CD14-positive monocyte (primary cell): ENCODE measurements around the gene CYTH3. TPM values are rescaled to one million over a fixed set of nuclear protein-coding genes. Genes with fewer than 3 reads are reported as not detected.

ENCODE experiments used
- DNase-seq, 3 donors: peaks; one replicate each; pipeline ENCODE4 v3.0.0-alpha.2; 2011 to 2022
- H2AFZ ChIP-seq: 2 replicates; pipeline ENCODE4 v1.6.0; 2012; ENCODE audit warnings: mild to moderate bottlenecking, low read depth, low read length, inconsistent platforms; ENCODE audit not compliant: insufficient read depth, poor library complexity, severe bottlenecking
- H3K27ac ChIP-seq, 2 donors: 1 replicate in 1 of 2; 2 replicates in 1 of 2; pipeline ENCODE4 v1.5.1; 2012 to 2013; ENCODE audit warnings: low read length in 2 of 2, control low read depth in 1 of 2, inconsistent platforms in 1 of 2, low read depth in 1 of 2, mild to moderate bottlenecking in 1 of 2
- H3K27me3 ChIP-seq, 2 donors: one replicate each; pipeline versions ENCODE4 v1.6.0 to v1.6.1; 2011 to 2013; ENCODE audit warnings: low read length in 2 of 2; ENCODE audit not compliant: control insufficient read depth in 2 of 2, insufficient read depth in 2 of 2
- H3K36me3 ChIP-seq, 2 donors: replicated peaks in 1 of 2; 1 replicate in 1 of 2; 2 replicates in 1 of 2; pipeline versions ENCODE4 v1.5.1 to v1.6.1; 2012 to 2013; ENCODE audit warnings: low read length in 2 of 2, control low read depth in 1 of 2, inconsistent platforms in 1 of 2, mild to moderate bottlenecking in 1 of 2; ENCODE audit not compliant: insufficient read depth in 2 of 2, control insufficient read depth in 1 of 2
- H3K4me1 ChIP-seq, 2 donors: 1 replicate in 1 of 2; 2 replicates in 1 of 2; pipeline versions ENCODE4 v1.5.1 to v1.6.1; 2012 to 2013; ENCODE audit warnings: low read length in 2 of 2, control low read depth in 1 of 2, inconsistent platforms in 1 of 2, mild to moderate bottlenecking in 1 of 2, moderate library complexity in 1 of 2; ENCODE audit not compliant: insufficient read depth in 2 of 2, control insufficient read depth in 1 of 2
- H3K4me2 ChIP-seq: replicated peaks from 2 replicates; pipeline ENCODE3; 2012; ENCODE audit warnings: low read length, moderate library complexity, mild to moderate bottlenecking; ENCODE audit not compliant: poor library complexity, severe bottlenecking; ENCODE audit errors: extremely low read depth
- H3K4me3 ChIP-seq, 3 experiments: fragments of 200-600 bp in 1 of 3; sonication (generic) in 1 of 3; replicated peaks in 1 of 3; 1 replicate in 2 of 3; 2 replicates in 1 of 3; pipeline ENCODE4 v1.5.1; 2011 to 2013; ENCODE audit warnings: low read length in 3 of 3, mild to moderate bottlenecking in 3 of 3, control low read depth in 2 of 3, low read depth in 2 of 3, inconsistent platforms in 1 of 3, moderate library complexity in 1 of 3
- H3K79me2 ChIP-seq: 2 replicates; pipeline ENCODE4 v1.6.0; 2012; ENCODE audit warnings: mild to moderate bottlenecking, control low read depth, inconsistent platforms, low read length, moderate library complexity; ENCODE audit not compliant: insufficient read depth
- H3K9ac ChIP-seq: 2 replicates; pipeline ENCODE4 v1.6.0; 2017; ENCODE audit warnings: low read length, mild to moderate bottlenecking; ENCODE audit not compliant: insufficient read depth, poor library complexity, severe bottlenecking
- H3K9me3 ChIP-seq, 2 donors: replicated peaks in 1 of 2; 1 replicate in 1 of 2; 2 replicates in 1 of 2; pipeline versions ENCODE4 v1.5.1 to v1.6.1; 2012 to 2013; ENCODE audit warnings: low read length in 2 of 2, control low read depth in 1 of 2; ENCODE audit not compliant: control insufficient read depth in 1 of 2, insufficient read depth in 1 of 2
- H4K20me1 ChIP-seq: 2 replicates; pipeline ENCODE4 v1.6.0; 2012; ENCODE audit warnings: mild to moderate bottlenecking, low read length, control low read depth, moderate library complexity; ENCODE audit not compliant: insufficient read depth
- H3K27ac Mint-ChIP-seq, 7 donors: one replicate each; pipeline ENCODE4 v1.8.0; 2020; ENCODE audit warnings: mild to moderate bottlenecking in 7 of 7, mixed read lengths in 7 of 7, moderate library complexity in 6 of 7, inconsistent platforms in 2 of 7
- H3K27me3 Mint-ChIP-seq, 3 donors: one replicate each; pipeline ENCODE4 v1.8.0; 2021 to 2022; ENCODE audit warnings: low read depth in 3 of 3, mild to moderate bottlenecking in 3 of 3, mixed read lengths in 3 of 3, moderate library complexity in 3 of 3, inconsistent platforms in 1 of 3
- H3K36me3 Mint-ChIP-seq, 2 donors: one replicate each; pipeline ENCODE4 v1.8.0; 2020; ENCODE audit warnings: mixed read lengths in 2 of 2, inconsistent platforms in 1 of 2, mild to moderate bottlenecking in 1 of 2
- H3K4me1 Mint-ChIP-seq: one replicate; pipeline ENCODE4 v1.8.0; 2020; ENCODE audit warnings: mild to moderate bottlenecking, mixed read lengths
- H3K4me3 Mint-ChIP-seq, 2 donors: one replicate each; pipeline ENCODE4 v1.8.0; 2020; ENCODE audit warnings: mild to moderate bottlenecking in 2 of 2, mixed read lengths in 2 of 2, moderate library complexity in 1 of 2
- H3K9me3 Mint-ChIP-seq, 7 donors: one replicate each; pipeline ENCODE4 v1.8.0; 2020 to 2022; ENCODE audit warnings: mixed read lengths in 7 of 7, mild to moderate bottlenecking in 6 of 7, moderate library complexity in 6 of 7, inconsistent platforms in 2 of 7
- WGBS: methylation state at CpG from one replicate; pipeline ENCODE4 v1.1.5; 2013; ENCODE audit warnings: missing lambda C conversion rate; ENCODE audit not compliant: insufficient coverage; 5-methylcytosine and 5-hydroxymethylcytosine counted together
- intact Hi-C, 2 donors: fragments of 100-400 bp; cut with micrococcal nuclease; formaldehyde crosslinking; loops; one replicate each; pipeline versions ENCODE4 v1.15.0 to v1.15.1; 2023
- polyA plus RNA-seq, 3 donors: library from polyadenylated mRNA; depleted of rRNA in 1 of 3; unstranded in 2 of 3; stranded (reverse) in 1 of 3; fragments of 300-500 nt in 2 of 3; fragments of >200 nt in 1 of 3; fragmentation: Illumina TruSeq in 2 of 3; gene quantifications; 1 replicate in 2 of 3; 2 replicates in 1 of 3; pipeline ENCODE4 v1.2.3, GENCODE V29; 2012 to 2021
- TF ChIP-seq, protein P1 (sequence below): fragments of 200-600 bp; IDR thresholded peaks from one replicate; pipeline ENCODE4 v1.8.0; 2022; ENCODE audit warnings: antibody characterized with exemption, mild to moderate bottlenecking

CYTH3 gene
- polyA plus RNA-seq, 3 donors = 1.3 to 8.5 (median 1.4) TPM

DNA sequence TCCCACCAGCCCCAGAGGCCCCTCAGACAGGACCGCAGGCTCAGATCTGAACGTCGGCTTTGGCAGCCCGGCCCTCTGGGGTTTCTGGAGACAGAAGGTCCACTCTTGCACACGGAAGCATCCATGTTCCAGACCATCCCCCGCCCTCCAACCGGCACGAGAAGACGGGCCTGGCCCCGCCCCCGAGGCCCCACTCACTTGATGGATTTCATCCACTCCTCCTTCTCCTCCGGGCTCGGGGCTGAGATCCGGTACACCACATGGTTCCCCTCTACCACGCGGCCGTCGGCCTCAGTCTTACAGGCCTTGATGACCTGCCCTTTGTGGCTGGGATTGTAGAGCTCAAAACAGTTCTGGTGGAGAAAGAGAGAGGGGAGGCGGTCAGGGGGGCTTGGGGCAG lies 107.3 kb downstream of the CYTH3 start:
- H3K36me3 Mint-ChIP-seq = peaks cover 42 to 56% of the 10 kb centered on the region in 2 donors
- H3K4me2 ChIP-seq = no peak overlapping the region
- H4K20me1 ChIP-seq = peaks cover 5% of the 10 kb centered on the region
- H3K4me3 ChIP-seq = no peak overlapping the region
- no peaks in the 10 kb centered on the region for H3K9me3 ChIP-seq
- DNase-seq = no peak
- intact Hi-C loops = loop anchor here (10.0 kb wide), 2 partner anchors 110 to 160 kb away; partner anchors contain the start of gene CYTH3 (in 1 of the 2)
- peak overlapping the region in 2 of 7 donors; percentile 26 to 35 for H3K27ac Mint-ChIP-seq
- H3K9ac ChIP-seq = no peak overlapping the region
- no peak overlapping the region for H2AFZ ChIP-seq
- no peak overlapping the region for H3K4me3 Mint-ChIP-seq
- no peaks in the 10 kb centered on the region for H3K79me2 ChIP-seq
- H3K27ac ChIP-seq = no peak overlapping the region
- no peaks in the 10 kb centered on the region for H3K4me1 Mint-ChIP-seq
- WGBS = 96% methylated on average over 12 of the region's 19 CpGs
- no peaks in the 10 kb centered on the region for H3K4me1 ChIP-seq
- H3K27me3 ChIP-seq = no peaks in the 10 kb centered on the region
- H3K27me3 Mint-ChIP-seq = peaks cover 0 to 10% (median 1%) of the 10 kb centered on the region in 3 donors
- H3K36me3 ChIP-seq = peaks cover 26 to 57% of the 10 kb centered on the region in 2 donors
- TF ChIP-seq, protein P1, sequence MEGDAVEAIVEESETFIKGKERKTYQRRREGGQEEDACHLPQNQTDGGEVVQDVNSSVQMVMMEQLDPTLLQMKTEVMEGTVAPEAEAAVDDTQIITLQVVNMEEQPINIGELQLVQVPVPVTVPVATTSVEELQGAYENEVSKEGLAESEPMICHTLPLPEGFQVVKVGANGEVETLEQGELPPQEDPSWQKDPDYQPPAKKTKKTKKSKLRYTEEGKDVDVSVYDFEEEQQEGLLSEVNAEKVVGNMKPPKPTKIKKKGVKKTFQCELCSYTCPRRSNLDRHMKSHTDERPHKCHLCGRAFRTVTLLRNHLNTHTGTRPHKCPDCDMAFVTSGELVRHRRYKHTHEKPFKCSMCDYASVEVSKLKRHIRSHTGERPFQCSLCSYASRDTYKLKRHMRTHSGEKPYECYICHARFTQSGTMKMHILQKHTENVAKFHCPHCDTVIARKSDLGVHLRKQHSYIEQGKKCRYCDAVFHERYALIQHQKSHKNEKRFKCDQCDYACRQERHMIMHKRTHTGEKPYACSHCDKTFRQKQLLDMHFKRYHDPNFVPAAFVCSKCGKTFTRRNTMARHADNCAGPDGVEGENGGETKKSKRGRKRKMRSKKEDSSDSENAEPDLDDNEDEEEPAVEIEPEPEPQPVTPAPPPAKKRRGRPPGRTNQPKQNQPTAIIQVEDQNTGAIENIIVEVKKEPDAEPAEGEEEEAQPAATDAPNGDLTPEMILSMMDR = no peak
- H3K9me3 Mint-ChIP-seq = no peaks in the 10 kb centered on the region

- TF ChIP-seq, protein P1 = no peak
- no peak overlapping the region for H3K27ac ChIP-seq
- no peak overlapping the region for H2AFZ ChIP-seq
- H3K36me3 ChIP-seq = peaks cover 30 to 58% of the 10 kb centered on the region in 2 donors
- H3K27me3 Mint-ChIP-seq = peaks cover 0 to 7% (median 1%) of the 10 kb centered on the region in 3 donors
- H3K79me2 ChIP-seq = no peaks in the 10 kb centered on the region
- H3K4me1 ChIP-seq = no peaks in the 10 kb centered on the region
- no peak for DNase-seq
- H3K4me1 Mint-ChIP-seq = no peaks in the 10 kb centered on the region
- no peak overlapping the region for H3K27ac Mint-ChIP-seq
- no peak overlapping the region for H3K9ac ChIP-seq
- no peak overlapping the region for H3K4me2 ChIP-seq
- intact Hi-C loops = loop anchor here (10.0 kb wide), 2 partner anchors 110 to 160 kb away; partner anchors contain the start of gene CYTH3 (in 1 of the 2)
- peaks cover 6% of the 10 kb centered on the region for H4K20me1 ChIP-seq
- no peak overlapping the region for H3K4me3 Mint-ChIP-seq
- H3K9me3 Mint-ChIP-seq = no peaks in the 10 kb centered on the region
- H3K4me3 ChIP-seq = no peak overlapping the region
- H3K36me3 Mint-ChIP-seq = peaks cover 39 to 54% of the 10 kb centered on the region in 2 donors
- H3K27me3 ChIP-seq = no peaks in the 10 kb centered on the region
- no peaks in the 10 kb centered on the region for H3K9me3 ChIP-seq
- 94% methylated on average over 28 of the region's 28 CpGs for WGBS
Observed at GRCh38 chr7:6164491-6164890, 107.9 kb downstream of the CYTH3 start.
